HG03558 (cell line): Measurements from ENCODE around the gene ASAP2.

Source experiments
- ATAC-seq: cut with Tn5 transposase; IDR thresholded peaks from one replicate; pipeline ENCODE4 v1.9.1; 2021; ENCODE audit warnings: moderate number of reproducible peaks; ENCODE audit not compliant: unreplicated experiment; ENCODE audit errors: extremely low read depth

The ASAP2 gene

GRCh38 chr2:9410108-9410507 is 203.5 kb downstream of the ASAP2 start:
- peak; percentile 50 for ATAC-seq

DNA sequence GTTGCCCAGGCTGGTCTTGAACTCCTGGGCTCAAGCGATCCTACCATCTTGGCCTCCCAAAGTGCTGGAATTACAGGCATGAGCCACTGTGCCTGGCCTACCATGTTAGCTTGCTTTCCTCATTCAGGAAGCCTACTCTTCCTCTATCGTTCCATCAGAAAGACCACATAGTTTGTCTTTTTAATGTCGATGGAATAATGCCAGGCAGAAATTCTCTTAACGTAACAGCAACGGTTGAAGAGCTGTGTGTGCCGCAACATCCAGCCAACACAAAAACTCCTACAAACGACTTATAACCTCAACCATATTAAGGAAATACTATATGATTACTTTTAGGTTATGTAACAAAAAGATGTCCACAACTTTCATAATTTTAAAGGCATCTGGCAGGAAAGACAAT is 206.2 kb downstream of the ASAP2 start:
- ATAC-seq, result no peak

DNA sequence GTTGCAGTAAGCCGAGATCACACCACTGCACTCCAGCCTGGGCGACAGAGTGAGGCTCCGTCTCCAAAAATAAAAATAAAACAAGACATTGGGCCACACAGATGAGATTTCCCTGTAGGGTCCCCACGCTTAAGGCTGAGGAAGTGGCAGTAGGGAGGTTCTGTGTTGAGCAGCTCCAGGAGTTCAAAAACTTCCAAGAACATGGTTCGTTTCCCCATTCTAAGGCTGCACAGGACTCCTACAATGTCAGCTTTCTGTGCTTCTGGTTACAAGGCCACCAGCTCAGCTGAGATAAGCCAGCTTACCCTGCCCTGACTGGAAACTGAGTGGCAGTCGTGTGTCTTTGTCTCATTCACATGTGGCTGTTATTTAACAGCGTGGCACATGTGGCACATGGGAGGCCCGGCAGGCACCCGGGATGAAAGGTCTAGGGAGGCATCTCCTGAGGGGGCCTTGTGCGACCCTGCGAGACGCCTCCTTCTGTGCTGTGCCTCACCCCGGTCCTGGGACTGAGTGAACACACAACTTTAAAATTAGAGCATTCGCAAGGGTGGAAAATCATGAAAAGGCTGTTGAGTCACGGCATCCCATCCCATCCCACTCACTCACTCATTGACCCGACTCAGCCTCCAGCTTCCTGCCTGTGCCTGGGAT is 209.0 kb downstream of the ASAP2 start:
- no peak for ATAC-seq

DNA sequence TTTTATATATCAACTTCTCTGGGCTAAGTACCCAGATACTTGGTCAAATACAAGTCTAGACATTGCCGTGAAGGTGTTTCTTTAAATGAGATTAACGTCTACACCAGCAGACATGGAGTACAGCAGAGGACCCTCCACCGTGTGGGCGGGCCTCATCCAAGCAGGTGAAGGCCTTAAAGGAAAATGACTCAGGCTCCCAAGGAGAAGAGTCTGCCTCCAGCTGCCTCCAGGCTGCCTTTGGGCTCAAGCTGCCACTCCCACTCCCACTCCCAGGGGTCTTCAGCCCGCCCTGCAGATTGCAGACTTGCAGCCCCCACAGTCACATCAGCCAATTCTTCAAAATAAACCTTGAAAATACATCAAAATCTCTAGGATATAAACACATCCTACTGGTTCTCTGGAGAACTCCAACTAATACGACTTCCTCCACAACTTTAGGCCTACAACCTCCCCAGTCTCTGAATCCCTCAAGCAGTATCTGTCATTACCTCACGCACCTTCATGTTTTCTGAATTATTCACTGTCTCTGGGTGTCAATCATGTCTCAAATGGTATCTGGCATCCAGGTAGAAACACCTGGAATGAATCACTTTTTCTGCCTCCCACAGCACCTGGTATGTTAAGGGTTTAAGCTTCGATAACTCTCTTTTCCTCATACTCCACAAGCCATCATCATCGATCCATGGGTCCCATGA is 209.8 kb downstream of the ASAP2 start:
- no peak for ATAC-seq

GRCh38 chr2:9416962-9417316 is 210.3 kb downstream of the ASAP2 start:
- no peak for ATAC-seq

GRCh38 chr2:9417725-9418124 is 211.1 kb downstream of the ASAP2 start:
- ATAC-seq, result no peak

DNA sequence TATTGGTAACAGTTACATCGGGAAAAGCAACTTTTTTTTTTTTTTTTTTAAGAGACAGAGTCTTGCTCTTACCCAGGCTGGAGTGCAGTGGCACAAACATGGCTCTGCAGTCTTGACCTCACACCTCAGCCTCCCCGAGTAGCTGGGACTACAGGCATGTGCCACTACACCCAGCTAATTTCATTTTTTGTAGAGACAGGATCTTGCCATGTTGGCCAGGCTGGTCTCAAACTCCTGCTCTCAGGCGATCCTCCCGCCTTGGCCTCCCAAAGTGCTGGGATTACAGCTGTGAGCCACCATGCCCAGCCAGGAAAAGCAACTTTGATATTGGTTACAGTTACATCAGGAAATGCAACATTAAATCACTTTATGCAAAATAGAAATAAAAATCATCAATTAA is 212.1 kb downstream of the ASAP2 start:
- ATAC-seq, result no peak

DNA sequence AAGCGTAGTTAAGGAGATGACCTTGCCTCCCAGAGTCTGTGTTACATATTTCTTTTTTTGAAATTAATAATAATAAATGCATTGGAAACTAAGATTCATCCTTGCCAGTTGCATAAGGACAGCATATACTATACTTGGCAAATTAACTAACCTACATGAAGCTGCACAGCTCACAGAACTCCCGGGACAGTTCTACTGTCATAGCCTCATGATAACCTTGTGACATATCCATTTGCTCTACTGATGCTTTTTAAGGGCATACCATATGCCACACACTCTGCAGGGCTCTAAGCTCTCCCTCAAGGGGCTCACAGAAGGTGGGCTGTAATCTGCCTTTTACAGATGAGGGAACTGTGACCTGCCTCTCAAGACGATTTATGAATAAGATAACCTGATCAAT is 212.9 kb downstream of the ASAP2 start:
- no peak for ATAC-seq

DNA sequence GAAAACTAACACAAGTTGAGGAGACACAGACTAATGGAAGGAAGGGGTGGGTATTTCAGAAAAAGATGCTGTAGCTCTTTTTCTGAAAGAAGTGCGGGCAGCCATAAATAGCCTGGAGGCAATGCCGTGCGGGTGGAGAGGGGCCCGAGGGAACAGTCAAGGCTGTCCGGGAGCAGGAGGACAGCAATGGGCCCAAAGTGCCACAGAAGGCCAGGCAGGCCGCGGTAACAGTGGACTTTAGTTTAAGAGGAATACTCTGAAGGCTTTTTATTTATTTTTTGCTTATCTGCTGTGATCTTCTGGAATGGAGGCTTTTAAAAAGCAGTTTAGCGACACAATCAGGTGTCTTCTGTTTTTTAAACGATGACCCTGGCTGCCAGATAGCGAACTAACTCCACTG is 213.9 kb downstream of the ASAP2 start:
- no peak for ATAC-seq

GRCh38 chr2:9422321-9423099 is 215.9 kb downstream of the ASAP2 start:
- peak; percentile 17 for ATAC-seq

GRCh38 chr2:9423100-9423921 is 216.7 kb downstream of the ASAP2 start, which contains the start of the genes CPSF3 and ITGB1BP1:
Gene CPSF3, plus strand, starts transcription at chr2:9423654. Its CDS starts 120 bp downstream, at chr2:9423774.
Gene ITGB1BP1, minus strand, starts transcription at chr2:9423528. Its CDS starts 4,831 bp downstream, at chr2:9418697.
- peak; percentile 58 for ATAC-seq

DNA sequence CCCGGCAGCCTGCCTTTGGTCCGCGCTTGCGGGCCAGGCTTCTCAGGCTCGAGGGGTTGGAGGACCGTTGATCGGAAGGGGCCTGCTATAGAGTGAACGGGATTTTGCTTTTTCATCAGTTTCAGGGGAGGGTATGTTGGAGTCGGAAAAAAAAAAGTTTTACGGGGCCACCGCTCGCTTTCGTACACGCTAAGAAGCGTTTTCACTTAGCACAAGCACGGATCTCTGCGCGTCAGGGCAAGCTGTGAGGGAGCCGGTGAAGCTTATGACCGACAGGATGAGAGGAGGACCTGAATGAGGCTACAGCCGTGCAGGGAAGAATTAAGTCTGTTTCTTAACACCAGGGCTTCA is 217.3 kb downstream of the ASAP2 start:
- ATAC-seq, result peak; percentile 0

DNA sequence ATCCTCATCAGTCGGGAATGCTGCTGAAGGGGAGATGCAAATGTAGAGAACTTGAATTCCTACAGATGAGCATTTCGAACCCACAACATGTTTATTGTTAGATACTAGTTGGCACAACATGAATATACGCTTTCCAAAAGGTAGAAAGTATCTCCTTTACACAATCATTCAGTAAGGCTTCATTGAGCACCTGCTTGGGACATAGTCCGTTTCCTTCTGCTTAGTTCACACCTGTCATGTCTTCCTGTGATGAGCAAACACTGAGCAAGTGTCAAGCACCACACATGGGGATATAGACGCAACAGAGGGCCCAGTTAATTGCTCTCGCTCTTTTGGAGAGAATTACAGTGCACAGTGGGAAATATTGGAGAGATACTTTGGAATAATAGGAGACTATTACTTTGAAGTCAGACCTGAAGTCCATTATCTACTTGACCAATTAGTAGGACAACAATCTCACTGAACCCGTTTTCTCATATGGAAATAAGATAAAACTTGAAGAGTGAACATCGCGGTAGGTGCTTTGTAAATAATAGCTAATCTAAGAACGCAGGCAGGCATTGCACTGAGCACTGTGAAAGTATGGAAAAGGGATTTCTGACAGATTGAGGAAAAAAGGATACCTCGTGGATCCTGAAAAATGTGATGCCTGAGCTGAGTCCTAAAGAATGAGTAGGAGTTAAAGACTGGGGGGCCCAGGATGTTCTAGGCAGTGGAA is 218.0 kb downstream of the ASAP2 start:
- ATAC-seq, result no peak

GRCh38 chr2:9428965-9429577 is 222.5 kb downstream of the ASAP2 start:
- no peak for ATAC-seq

DNA sequence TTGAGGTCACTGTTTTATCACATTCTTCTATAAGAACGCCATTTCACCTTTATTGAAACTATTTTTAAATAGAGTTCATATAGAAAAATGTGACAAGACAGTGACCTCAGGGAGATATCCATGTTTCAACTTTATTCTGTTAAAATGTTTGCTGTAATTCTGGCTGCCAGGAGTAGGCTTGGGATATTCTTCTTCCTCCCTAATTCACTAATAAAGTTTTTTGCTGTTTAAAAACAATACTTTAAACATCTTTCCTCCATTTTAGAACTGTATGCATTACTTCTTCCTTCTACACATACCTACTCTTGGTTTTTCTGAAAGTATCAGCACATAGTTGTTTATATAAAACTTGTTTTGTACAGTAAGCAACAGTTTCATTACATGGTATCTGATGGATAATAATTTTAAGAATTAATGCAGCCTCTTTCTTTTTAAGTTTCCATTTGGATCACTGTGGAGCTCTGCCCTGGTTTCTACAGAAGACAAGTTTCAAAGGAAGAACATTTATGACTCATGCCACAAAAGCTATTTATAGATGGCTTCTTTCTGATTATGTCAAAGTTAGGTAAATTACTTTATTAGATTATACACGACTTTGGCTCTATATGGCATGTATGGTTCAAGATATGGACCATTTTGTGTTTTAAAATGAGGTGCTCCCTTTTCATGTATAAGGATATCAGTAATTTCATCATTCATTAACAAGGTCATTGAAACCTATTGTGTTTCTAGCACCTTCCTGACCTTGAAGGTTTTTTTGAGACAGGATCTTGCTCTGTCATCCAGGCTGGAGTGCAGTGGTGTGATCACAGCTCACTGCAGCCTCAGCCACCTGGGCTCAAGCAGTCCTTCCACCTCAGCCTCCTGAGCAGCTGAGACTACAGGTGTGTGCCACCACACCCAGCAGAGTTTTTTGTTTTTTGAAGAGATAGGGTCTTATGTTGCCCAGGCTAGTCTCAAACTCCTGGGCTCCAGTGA is 224.0 kb downstream of the ASAP2 start:
- ATAC-seq, result no peak

DNA sequence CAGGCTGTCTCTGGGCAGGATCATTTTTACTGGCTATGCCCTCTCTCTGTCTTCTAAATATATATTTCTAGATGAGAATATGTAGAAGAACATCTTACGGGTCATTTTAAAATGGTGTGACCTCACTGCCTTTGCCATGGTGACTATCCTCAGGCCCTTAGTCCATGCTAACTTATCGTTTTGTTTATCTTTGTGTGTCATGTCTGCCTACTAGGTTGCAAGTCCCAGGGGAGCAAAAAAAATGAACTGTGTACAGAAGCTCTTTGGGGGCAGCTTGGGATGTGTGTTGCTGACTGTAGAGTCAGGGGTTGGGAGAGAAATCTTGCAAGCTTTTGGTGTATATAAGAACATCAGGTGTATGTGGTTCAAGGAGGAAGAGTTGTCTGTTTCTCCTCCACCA is 227.9 kb downstream of the ASAP2 start:
- no peak for ATAC-seq

- no peak for ATAC-seq
Measured at GRCh38 chr2:9439536-9439935, 232.9 kb downstream of the ASAP2 start.

DNA sequence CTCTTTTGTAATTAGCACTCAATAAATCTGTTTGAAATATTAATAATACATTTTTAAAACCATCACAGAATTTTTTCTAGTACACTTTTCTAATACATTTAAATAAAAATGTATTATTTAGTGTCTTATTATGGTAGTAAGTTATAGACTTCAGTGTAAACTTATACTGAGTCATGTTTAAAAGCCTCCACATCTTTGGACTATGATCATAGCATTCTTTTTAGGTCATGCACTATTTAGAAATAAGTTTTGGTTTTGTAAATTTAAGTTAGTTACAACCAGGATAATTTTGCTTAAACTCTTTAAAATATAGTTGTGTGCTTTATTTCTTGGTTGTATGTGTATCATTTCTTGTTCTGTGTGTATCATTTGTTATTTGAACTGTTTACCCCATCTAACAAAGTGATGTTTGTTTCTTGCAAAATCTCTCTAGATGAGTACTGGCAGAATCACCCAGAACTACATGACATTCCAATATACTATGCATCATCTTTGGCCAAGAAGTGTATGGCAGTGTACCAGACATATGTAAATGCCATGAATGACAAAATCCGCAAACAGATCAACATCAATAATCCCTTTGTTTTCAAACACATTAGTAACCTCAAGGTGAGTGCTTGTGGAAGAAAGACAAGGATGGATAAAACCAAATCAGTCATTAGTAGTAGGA is 233.6 kb downstream of the ASAP2 start:
- ATAC-seq, result no peak
